HG03378 (cell line): ENCODE measurements around the gene SRPRA.

Experiments used
- ATAC-seq: cut with Tn5 transposase; IDR thresholded peaks from one replicate; pipeline ENCODE4 v1.9.1; 2021; ENCODE audit warnings: mild to moderate bottlenecking, moderate library complexity; ENCODE audit not compliant: unreplicated experiment

SRPRA gene

GRCh38 chr11:126231725-126232459, 36.8 kb downstream of the SRPRA start:
- ATAC-seq, result no peak

- ATAC-seq, result no peak
Measured at GRCh38 chr11:126229858-126230540, 38.7 kb downstream of the SRPRA start.

DNA sequence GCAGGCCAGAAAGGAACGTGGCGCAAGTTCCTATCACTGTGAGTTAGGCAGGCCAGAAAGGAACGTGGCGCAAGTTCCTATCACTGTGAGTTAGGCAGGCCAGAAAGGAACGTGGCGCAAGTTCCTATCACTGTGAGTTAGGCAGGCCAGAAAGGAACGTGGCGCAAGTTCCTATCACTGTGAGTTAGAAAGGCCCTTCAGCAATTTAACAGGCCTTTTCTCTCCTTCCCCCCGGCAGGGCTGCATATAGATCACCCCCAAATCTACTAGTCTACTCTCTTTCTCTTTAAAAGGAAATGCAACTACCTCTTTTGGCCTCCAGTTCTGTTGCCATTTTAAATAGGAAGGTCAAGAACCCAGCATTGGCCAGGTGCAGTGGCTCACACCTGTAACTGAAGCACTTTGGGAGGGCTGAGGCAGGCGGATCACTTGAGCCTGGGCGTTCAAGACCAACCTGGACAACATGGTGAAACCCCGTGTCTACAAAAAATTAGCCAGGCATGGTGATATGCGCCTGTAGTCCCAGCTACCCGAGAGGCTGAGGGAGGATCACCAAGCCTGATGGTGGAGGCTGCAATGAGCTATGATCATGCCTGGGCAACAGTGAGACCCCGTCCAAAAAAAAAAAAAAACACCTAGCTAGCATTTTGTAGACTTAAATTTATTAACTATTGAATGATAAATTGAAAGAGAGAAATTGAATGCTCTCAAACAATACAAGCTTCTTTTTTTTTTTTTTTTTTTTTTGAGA, 42.2 kb downstream of the SRPRA start:
- ATAC-seq, result no peak

GRCh38 chr11:126225295-126225665, 43.4 kb downstream of the SRPRA start:
- ATAC-seq, result no peak

GRCh38 chr11:126224647-126225294, 43.9 kb downstream of the SRPRA start:
- ATAC-seq, result no peak

GRCh38 chr11:126219547-126219946, 49.1 kb downstream of the SRPRA start:
- no peak for ATAC-seq

GRCh38 chr11:126217491-126217890, 51.2 kb downstream of the SRPRA start:
- no peak for ATAC-seq

DNA sequence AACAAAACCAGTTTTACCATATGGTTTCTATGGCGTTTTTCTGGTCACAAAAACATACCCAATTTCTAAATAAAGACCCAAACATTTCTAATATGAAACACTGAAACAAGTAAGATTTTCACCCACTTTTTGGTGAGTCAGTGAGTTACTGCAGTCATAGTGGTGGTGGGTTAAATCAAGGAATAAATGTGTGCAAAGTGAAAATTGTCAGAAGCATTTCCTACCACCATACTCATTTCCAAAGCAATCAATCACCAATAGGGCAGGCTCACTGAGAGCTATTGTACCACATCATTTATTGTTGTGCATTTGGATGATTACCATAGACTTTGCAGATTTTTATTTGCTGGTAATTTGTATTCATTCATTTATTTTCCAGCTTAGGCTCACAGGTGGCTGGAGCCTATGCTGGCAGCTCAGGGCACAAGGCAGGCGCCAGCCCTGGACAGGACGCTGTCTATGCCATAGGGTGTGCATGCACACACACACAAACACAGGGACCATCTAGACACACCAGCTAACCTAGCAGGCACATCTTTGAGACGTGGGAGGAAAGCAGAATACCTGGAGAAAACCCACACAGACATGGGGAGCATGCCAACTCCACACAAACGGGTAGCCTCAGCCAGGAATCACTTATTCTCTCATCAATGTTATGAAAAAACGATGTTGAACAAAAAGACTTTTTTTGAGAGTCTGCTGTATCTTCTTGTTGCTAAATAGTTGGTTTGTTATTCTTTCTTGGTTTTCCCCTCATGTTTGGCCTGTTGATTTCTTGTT, 52.0 kb downstream of the SRPRA start:
- no peak for ATAC-seq

DNA sequence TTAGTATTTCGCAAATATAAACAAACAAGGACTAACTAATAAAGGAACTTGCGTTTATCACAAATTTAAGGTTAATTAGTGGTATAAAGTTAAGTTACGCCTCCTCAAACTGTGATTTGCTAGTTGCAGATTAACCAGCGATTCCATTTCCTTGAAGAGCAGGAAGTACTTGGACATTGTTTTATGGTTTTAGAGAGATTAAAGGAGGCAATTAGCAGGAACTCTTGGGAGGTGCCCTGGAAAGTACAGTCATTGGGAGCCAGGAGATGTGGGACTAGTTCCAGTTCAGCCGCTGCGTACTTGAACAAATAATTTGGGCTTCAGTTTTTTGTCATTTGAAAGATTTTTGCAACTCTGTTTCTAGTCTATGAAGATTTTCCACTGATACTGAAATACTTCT, 53.9 kb downstream of the SRPRA start:
- ATAC-seq, result no peak

DNA sequence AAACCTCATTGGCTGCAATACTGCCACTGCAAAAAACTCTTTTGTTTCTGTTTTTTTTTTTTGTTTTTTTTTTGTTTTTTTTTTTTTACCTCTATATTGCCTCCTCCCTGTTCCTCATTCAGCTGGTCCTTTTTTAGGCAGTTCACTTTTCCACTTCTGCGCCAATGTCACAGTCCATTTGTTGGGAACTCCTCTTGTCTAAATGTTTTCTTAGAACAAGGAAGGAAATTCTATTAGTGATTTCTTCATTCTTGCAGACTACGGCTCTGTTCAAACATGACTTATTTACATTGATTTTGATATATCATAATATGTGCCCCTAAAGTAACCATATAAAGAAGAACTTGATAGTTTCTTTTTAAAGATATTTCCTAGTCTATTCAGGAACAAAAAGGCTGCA, 54.3 kb downstream of the SRPRA start:
- no peak for ATAC-seq
